Upper lobe of left lung (tissue), 6 donors: Measurements from ENCODE around the gene MSI2. TPM values are rescaled to one million over a fixed set of nuclear protein-coding genes. Genes with fewer than 3 reads are reported as not detected.

Experiments
- ATAC-seq, 2 donors: fragments of 200-7000 bp; cut with Tn5 transposase; one replicate each; pipeline ENCODE4 v1.9.1; 2022; ENCODE audit warnings: mild to moderate bottlenecking in 2 of 2, moderate library complexity in 2 of 2; ENCODE audit not compliant: low FRiP score in 2 of 2
- DNase-seq, 2 donors: peaks; one replicate each; pipeline ENCODE4 v3.0.0-alpha.2; 2019 to 2020
- H3K27ac ChIP-seq, 4 donors: fragments of 200-600 bp; sonication (generic); one replicate each; pipeline ENCODE4 v1.5.1; 2016 to 2019
- H3K27me3 ChIP-seq, 4 donors: fragments of 200-600 bp; sonication (generic); one replicate each; pipeline ENCODE4 v1.5.1; 2017 to 2019
- H3K36me3 ChIP-seq, 4 donors: fragments of 200-600 bp; sonication (generic); one replicate each; pipeline ENCODE4 v1.5.1; 2016 to 2019
- H3K4me1 ChIP-seq, 4 donors: fragments of 200-600 bp; sonication (generic); one replicate each; pipeline ENCODE4 v1.5.1; 2018 to 2019
- H3K4me3 ChIP-seq, 4 donors: fragments of 200-600 bp; sonication (generic); one replicate each; pipeline ENCODE4 v1.5.1; 2017 to 2019; ENCODE audit warnings: mild to moderate bottlenecking in 2 of 4, moderate library complexity in 1 of 4
- H3K9me3 ChIP-seq, 4 donors: fragments of 200-600 bp; sonication (generic); one replicate each; pipeline ENCODE4 v1.5.1; 2018 to 2019
- CTCF ChIP-seq, 6 experiments: fragments of 450-650 bp in 4 of 6; fragments of 200-600 bp in 2 of 6; sonication (generic) in 2 of 6; IDR thresholded peaks; one replicate each; pipeline ENCODE4 v1.5.1; 2016 to 2019; ENCODE audit warnings: antibody characterized with exemption in 6 of 6
- EP300 ChIP-seq, 4 donors: sonication (generic); formaldehyde crosslinking; IDR thresholded peaks; one replicate each; pipeline ENCODE4 v1.5.1; 2017; ENCODE audit warnings: antibody characterized with exemption in 4 of 4, control low read depth in 2 of 4
- POLR2A ChIP-seq, 4 donors: fragments of 450-650 bp; IDR thresholded peaks; one replicate each; pipeline ENCODE4 v1.5.1; 2016 to 2017; ENCODE audit warnings: antibody characterized with exemption in 4 of 4, mild to moderate bottlenecking in 2 of 4
- POLR2AphosphoS5 ChIP-seq, 2 donors: sonication (generic); formaldehyde crosslinking; IDR thresholded peaks; one replicate each; pipeline ENCODE4 v1.5.1; 2017; ENCODE audit warnings: antibody characterized with exemption in 2 of 2
- WGBS, 2 donors: methylation state at CpG; one replicate each; pipeline ENCODE4 v1.1.5; 2017 to 2018; 5-methylcytosine and 5-hydroxymethylcytosine counted together
- total RNA-seq, 6 donors: library from RNA; depleted of rRNA in 4 of 6; stranded (reverse); fragments of >200 nt in 4 of 6; gene quantifications; one replicate each; pipeline versions ENCODE4 v1.1.0 to v1.2.1, GENCODE V29; 2016 to 2021
- donor health status: DM: no; HTN: no; CAD: no; lungs with moderate emphysema.
- donor health status: DM: no; HTN: yes; CAD: no; lungs with severe emphysema.

The MSI2 gene
- total RNA-seq, 6 donors from 2014 or later = 20.1 to 44.0 (median 32.2) TPM

GRCh38 chr17:57553991-57554825, 297.9 kb downstream of the MSI2 start:
- Histone ChIP-seq H3K36me3 (no peaks in the 10 kb centered on the region), H3K9me3 (no peaks in the 10 kb centered on the region), H3K4me3 (no peak overlapping the region), H3K27me3 (no peaks in the 10 kb centered on the region), H3K27ac (no peak overlapping the region), H3K4me1 (peaks cover 8 to 17% (median 13%) of the 10 kb centered on the region in 4 donors)
- DNase-seq (peak in 1 of 2 donors; percentile 40), ATAC-seq (peak; percentile 20 to 34)
- TF ChIP-seq EP300 (IDR thresholded peaks at IDR 0.05) (no peak), POLR2A (IDR thresholded peaks at IDR 0.05) (no peak), CTCF (IDR thresholded peaks at IDR 0.05) (no peak), POLR2AphosphoS5 (IDR thresholded peaks at IDR 0.05) (no peak)
- WGBS, 2 donors = 45 to 53% methylated on average over 14 of the region's 14 CpGs

GRCh38 chr17:57554826-57555635, 298.7 kb downstream of the MSI2 start:
- Histone ChIP-seq H3K9me3 (no peaks in the 10 kb centered on the region), H3K36me3 (no peaks in the 10 kb centered on the region), H3K27ac (no peak overlapping the region), H3K4me1 (peaks cover 8 to 17% (median 13%) of the 10 kb centered on the region in 4 donors), H3K4me3 (no peak overlapping the region), H3K27me3 (no peaks in the 10 kb centered on the region)
- ATAC-seq (no peak), DNase-seq (no peak)
- 87 to 91% methylated on average over 12 to 16 of the region's 16 CpGs for WGBS, 2 donors
- TF ChIP-seq POLR2A (IDR thresholded peaks at IDR 0.05) = no peak
- TF ChIP-seq EP300 (IDR thresholded peaks at IDR 0.05) = no peak
- no peak for TF ChIP-seq POLR2AphosphoS5 (IDR thresholded peaks at IDR 0.05)
- TF ChIP-seq CTCF (IDR thresholded peaks at IDR 0.05) = no peak

- Histone ChIP-seq H3K9me3 (no peaks in the 10 kb centered on the region), H3K27ac (no peak overlapping the region), H3K27me3 (no peaks in the 10 kb centered on the region), H3K36me3 (no peaks in the 10 kb centered on the region), H3K4me3 (no peak overlapping the region), H3K4me1 (peaks cover 8 to 17% (median 13%) of the 10 kb centered on the region in 4 donors)
- ATAC-seq = no peak
- 91% methylated on average over 1 of the region's 1 CpG; no CpG with 5 or more reads in 1 of the 2 donors for WGBS, 2 donors
- no peak for DNase-seq
- TF ChIP-seq CTCF (IDR thresholded peaks at IDR 0.05) (no peak), POLR2A (IDR thresholded peaks at IDR 0.05) (no peak), POLR2AphosphoS5 (IDR thresholded peaks at IDR 0.05) (no peak), EP300 (IDR thresholded peaks at IDR 0.05) (no peak)
Measured at GRCh38 chr17:57555636-57556175, 299.4 kb downstream of the MSI2 start.

GRCh38 chr17:57556320-57556719, 300.0 kb downstream of the MSI2 start:
- WGBS, 2 donors = 84 to 98% methylated on average over 5 of the region's 5 CpGs
- Histone ChIP-seq H3K4me3 (no peak overlapping the region), H3K27me3 (no peaks in the 10 kb centered on the region), H3K27ac (no peak overlapping the region), H3K9me3 (no peaks in the 10 kb centered on the region), H3K4me1 (peaks cover 8 to 17% (median 13%) of the 10 kb centered on the region in 4 donors), H3K36me3 (no peaks in the 10 kb centered on the region)
- no peak for DNase-seq
- TF ChIP-seq EP300 (IDR thresholded peaks at IDR 0.05) (no peak), CTCF (IDR thresholded peaks at IDR 0.05) (no peak), POLR2AphosphoS5 (IDR thresholded peaks at IDR 0.05) (no peak), POLR2A (IDR thresholded peaks at IDR 0.05) (no peak)
- no peak for ATAC-seq
